Spleen (tissue), 11 donors: ENCODE measurements around the gene DVL2. TPM values are rescaled to one million over a fixed set of nuclear protein-coding genes. Genes with fewer than 3 reads are reported as not detected.

ENCODE experiments used
- DNase-seq: peaks from one replicate; pipeline ENCODE4 v3.0.0-alpha.2; 2020
- H3K27ac ChIP-seq, 8 donors: fragments of 200-600 bp; sonication (generic) in 7 of 8; 1 replicate in 4 of 8; 2 replicates in 4 of 8; pipeline versions ENCODE4 v1.5.0 to v1.8.0; 2016 to 2021; ENCODE audit warnings: inconsistent platforms in 4 of 8, mild to moderate bottlenecking in 4 of 8, moderate library complexity in 1 of 8
- H3K27me3 ChIP-seq, 7 donors: fragments of 200-600 bp; sonication (generic) in 6 of 7; replicated peaks in 1 of 7; 1 replicate in 4 of 7; 2 replicates in 3 of 7; pipeline versions ENCODE4 v1.5.0 to v1.8.0; 2016 to 2021; ENCODE audit warnings: inconsistent platforms in 3 of 7, mild to moderate bottlenecking in 1 of 7
- H3K36me3 ChIP-seq, 6 donors: fragments of 200-600 bp; sonication (generic) in 5 of 6; 1 replicate in 4 of 6; 2 replicates in 2 of 6; pipeline versions ENCODE4 v1.5.0 to v1.8.0; 2016 to 2021; ENCODE audit warnings: inconsistent platforms in 2 of 6
- H3K4me1 ChIP-seq, 6 donors: fragments of 200-600 bp; sonication (generic) in 5 of 6; 1 replicate in 3 of 6; 2 replicates in 3 of 6; pipeline versions ENCODE4 v1.5.0 to v1.8.0; 2016 to 2021; ENCODE audit warnings: inconsistent platforms in 3 of 6
- H3K4me3 ChIP-seq, 8 donors: fragments of 200-600 bp; sonication (generic) in 7 of 8; 1 replicate in 4 of 8; 2 replicates in 4 of 8; pipeline versions ENCODE4 v1.5.0 to v1.8.0; 2016 to 2021; ENCODE audit warnings: inconsistent platforms in 4 of 8, mild to moderate bottlenecking in 4 of 8, moderate library complexity in 2 of 8
- H3K9me3 ChIP-seq, 8 donors: fragments of 200-600 bp; sonication (generic) in 7 of 8; 1 replicate in 4 of 8; 2 replicates in 4 of 8; pipeline versions ENCODE4 v1.5.0 to v1.8.0; 2016 to 2021; ENCODE audit warnings: inconsistent platforms in 4 of 8
- CTCF ChIP-seq, 11 experiments: fragments of 200-600 bp in 7 of 11; fragments of 450-650 bp in 4 of 11; sonication (generic) in 4 of 11; IDR thresholded peaks in 8 of 11; conservative IDR thresholded peaks in 3 of 11; 1 replicate in 7 of 11; 2 replicates in 4 of 11; pipeline versions ENCODE4 v1.4.0 to v1.8.0; 2016 to 2021; ENCODE audit warnings: antibody characterized with exemption in 11 of 11, inconsistent platforms in 4 of 11, mild to moderate bottlenecking in 1 of 11
- POLR2A ChIP-seq, 3 donors: fragments of 450-650 bp; IDR thresholded peaks; one replicate each; pipeline ENCODE4 v1.5.1; 2017; ENCODE audit warnings: antibody characterized with exemption in 3 of 3, mild to moderate bottlenecking in 1 of 3
- POLR2AphosphoS5 ChIP-seq, 3 donors: sonication (generic); formaldehyde crosslinking; IDR thresholded peaks; one replicate each; pipeline ENCODE4 v1.5.1; 2017; ENCODE audit warnings: antibody characterized with exemption in 3 of 3
- WGBS, 5 donors: extraction: QIAGEN DNeasy Blood & Tissue Kit in 3 of 5; methylation state at CpG; one replicate each; pipeline versions ENCODE4 v1.1.5 to v1.1.7; 2013 to 2018; 5-methylcytosine and 5-hydroxymethylcytosine counted together
- intact Hi-C: fragments of 100-400 bp; cut with DNase I; formaldehyde crosslinking; loops from one replicate; pipeline ENCODE4 v1.15.0; 2023; ENCODE audit warnings: low total_unique reads
- polyA plus RNA-seq, 3 donors: library from polyadenylated mRNA; stranded (reverse); fragments of 200-250 nt; gene quantifications; one replicate each; pipeline ENCODE4 v1.2.1, GENCODE V29; 2013
- total RNA-seq, 7 donors: library from RNA; depleted of rRNA in 3 of 7; stranded (reverse); fragments of >200 nt in 3 of 7; fragmentation: NEBNext Ultra II Directional in 4 of 7; extraction: Animal tissue kit (Norgen Biotek cat#: 25700) in 4 of 7; gene quantifications; one replicate each; pipeline versions ENCODE4 v1.1.0 to v1.2.1, GENCODE V29; 2016 to 2021
- donor health status: healthy with polysubstance abuse.
- donor health status: DM: no; HTN: no; CAD: no; lungs with moderate emphysema.
- donor health status: DM: no; HTN: no; CAD: no.
- donor health status: Bipolar disorder and iron deficiency.
- donor health status: healthy.
- donor health status: DM: no; HTN: no; CAD: no.
- donor health status: DM: yes; HTN: yes; CAD: no.

Gene DVL2
- total and polyA plus RNA-seq, 10 donors: 9.8 to 48.0 (median 37.7) TPM

- Histone ChIP-seq H3K9me3 (no peaks in the 10 kb centered on the region), H3K4me1 (peaks cover 28 to 55% (median 44%) of the 10 kb centered on the region in 6 donors), H3K27ac (peak within 1 kb of the TSS; percentile 85 to 99 (median 98)), H3K36me3 (peaks cover 0 to 57% (median 45%) of the 10 kb centered on the region in 6 donors), H3K27me3 (no peaks in the 10 kb centered on the region), H3K4me3 (peak within 1 kb of the TSS; percentile 69 to 99 (median 94))
- TF ChIP-seq POLR2AphosphoS5 (IDR thresholded peaks at IDR 0.05): peak; percentile 75 to 90 (median 77)
- TF ChIP-seq POLR2A (IDR thresholded peaks at IDR 0.05): peak in 2 of 3 donors; percentile 12 to 14
- TF ChIP-seq CTCF (IDR thresholded peaks at IDR 0.05 in 8 of 11, conservative IDR thresholded peaks at IDR 0.05 in 3 of 11): no peak
- DNase-seq: peak; percentile 98
- intact Hi-C loops: no loop called here
- WGBS, 5 donors: 0% methylated on average over 37 to 62 of the region's 62 CpGs
Observed at GRCh38 chr17:7241783-7242716, 7.7 kb upstream of the DVL2 start, which contains the start of gene GABARAP. Gene GABARAP, minus strand, starts transcription at chr17:7242449. Its CDS starts 119 bp downstream, at chr17:7242330.

GRCh38 chr17:7241090-7241733 lies 6.9 kb upstream of the DVL2 start:
- Histone ChIP-seq H3K27ac (peak overlapping the region; percentile 85 to 99 (median 98)), H3K4me1 (peaks cover 28 to 56% (median 50%) of the 10 kb centered on the region in 6 donors), H3K27me3 (no peaks in the 10 kb centered on the region), H3K9me3 (no peaks in the 10 kb centered on the region), H3K4me3 (peak overlapping the region; percentile 69 to 99 (median 94)), H3K36me3 (peaks cover 0 to 57% (median 43%) of the 10 kb centered on the region in 6 donors)
- no peak for TF ChIP-seq POLR2A (IDR thresholded peaks at IDR 0.05)
- no peak for TF ChIP-seq CTCF (IDR thresholded peaks at IDR 0.05 in 8 of 11, conservative IDR thresholded peaks at IDR 0.05 in 3 of 11)
- TF ChIP-seq POLR2AphosphoS5 (IDR thresholded peaks at IDR 0.05): no peak
- intact Hi-C loops: no loop called here
- DNase-seq: no peak
- 38 to 59% (median 41%) methylated on average over 9 of the region's 9 CpGs for WGBS, 5 donors

GRCh38 chr17:7240375-7240774 lies 6.1 kb upstream of the DVL2 start:
- peaks cover 0 to 57% (median 43%) of the 10 kb centered on the region in 6 donors for H3K36me3 ChIP-seq
- peaks cover 28 to 65% (median 56%) of the 10 kb centered on the region in 6 donors for H3K4me1 ChIP-seq
- peak overlapping the region; percentile 7 to 99 (median 94) for H3K4me3 ChIP-seq
- H3K9me3 ChIP-seq: no peaks in the 10 kb centered on the region
- no peak for TF ChIP-seq CTCF (IDR thresholded peaks at IDR 0.05 in 8 of 11, conservative IDR thresholded peaks at IDR 0.05 in 3 of 11)
- no peak for TF ChIP-seq POLR2A (IDR thresholded peaks at IDR 0.05)
- no peak for TF ChIP-seq POLR2AphosphoS5 (IDR thresholded peaks at IDR 0.05)
- 40 to 63% (median 50%) methylated on average over 4 of the region's 4 CpGs for WGBS, 5 donors
- intact Hi-C loops: no loop called here
- no peaks in the 10 kb centered on the region for H3K27me3 ChIP-seq
- no peak for DNase-seq
- peak overlapping the region in 7 of 8 donors; percentile 43 to 99 (median 98) for H3K27ac ChIP-seq
